NCI-H2171 treated with DMSO at 0.1 percent for 48 hours (cell line): Measurements from ENCODE around the gene TMEM269.
"Not testable (repeated sequence)": the region's sequence is repeated elsewhere in the genome, so short reads cannot be mapped to it uniquely, and the experiment has no call there.

ENCODE experiments used
- DNase-seq: peaks from one replicate; lab custom pipeline; 2025; lab: John Stamatoyannopoulos, UW

The TMEM269 gene

GRCh38 chr1:42776502-42776901, 8.3 kb upstream of the TMEM269 start:
- no peak for DNase-seq

DNA sequence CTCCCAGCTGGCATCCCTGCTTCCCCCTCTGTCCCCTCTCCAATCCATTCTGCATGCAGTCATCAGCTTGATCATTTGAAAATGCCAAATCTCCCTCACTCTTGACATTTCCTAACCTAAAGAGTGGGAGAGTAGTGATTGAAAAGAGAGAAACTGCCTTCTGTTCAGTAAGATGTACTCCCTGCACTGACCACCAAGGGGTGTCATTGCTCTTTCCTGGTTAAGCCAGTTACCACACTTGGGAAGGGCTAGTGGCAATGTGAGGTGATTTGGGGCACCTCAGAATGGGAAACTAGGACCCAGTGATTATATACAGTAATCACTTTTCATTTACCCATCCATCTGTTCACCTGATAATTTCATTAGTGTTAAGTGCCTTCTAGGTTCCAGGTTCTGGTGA, 6.9 kb upstream of the TMEM269 start:
- DNase-seq, result peak; percentile 30

DNA sequence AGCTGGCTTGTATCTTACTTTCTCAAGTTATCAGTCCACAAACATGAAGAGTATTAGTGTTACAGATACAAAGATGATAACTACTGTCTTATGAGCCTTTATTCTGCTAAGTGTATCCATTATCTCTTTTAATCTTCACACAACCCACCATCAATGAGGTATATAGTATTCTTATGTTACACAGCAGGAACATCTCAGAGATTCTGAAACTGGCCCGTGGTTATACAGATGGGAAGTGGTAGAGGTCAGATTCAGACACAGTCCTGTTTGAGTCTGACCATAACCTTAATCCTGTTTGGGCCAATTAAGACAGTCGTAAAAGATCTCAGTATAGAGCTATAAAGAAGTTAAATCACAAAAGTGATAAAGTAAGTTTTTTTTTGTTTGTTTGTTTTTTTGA, 5.1 kb upstream of the TMEM269 start:
- no peak for DNase-seq

DNA sequence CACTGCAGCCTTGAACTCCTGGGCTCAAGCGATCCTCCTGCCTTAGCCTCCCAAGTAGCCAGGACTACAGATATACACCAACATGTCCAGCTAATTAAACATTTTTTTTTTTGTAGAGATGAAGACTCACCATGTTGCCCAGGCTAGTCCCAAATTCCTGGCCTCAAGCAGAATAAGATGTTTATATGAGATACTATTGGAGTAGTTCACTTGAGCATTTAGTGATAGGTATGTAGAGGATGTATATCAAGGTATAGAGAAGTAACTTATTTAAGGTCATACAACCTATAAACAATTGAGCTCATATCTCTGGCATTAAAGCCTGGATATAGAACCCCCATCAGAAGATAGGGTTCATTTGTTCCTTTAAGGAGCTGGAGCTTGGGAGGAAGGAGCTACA, 4.6 kb upstream of the TMEM269 start:
- no peak for DNase-seq

DNA sequence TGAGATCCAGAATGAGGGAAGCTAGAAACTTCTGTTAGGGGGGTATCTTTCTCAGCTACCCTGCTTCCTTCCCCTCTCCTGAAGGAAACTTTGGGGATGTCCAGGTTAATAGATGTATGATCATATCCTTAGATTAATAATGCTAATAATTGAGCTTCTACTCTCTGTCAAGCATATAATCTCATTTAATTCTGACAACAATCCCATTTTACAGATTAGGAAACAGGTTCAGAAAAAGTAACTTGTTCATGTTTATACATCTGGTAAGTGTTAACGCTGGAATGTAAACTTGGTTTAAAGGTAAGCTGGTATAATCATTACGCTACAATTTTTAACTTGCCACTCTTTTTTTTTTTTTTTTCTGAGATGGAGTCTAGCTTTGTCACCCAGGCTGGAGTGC, 1.7 kb upstream of the TMEM269 start:
- DNase-seq, result no peak

DNA sequence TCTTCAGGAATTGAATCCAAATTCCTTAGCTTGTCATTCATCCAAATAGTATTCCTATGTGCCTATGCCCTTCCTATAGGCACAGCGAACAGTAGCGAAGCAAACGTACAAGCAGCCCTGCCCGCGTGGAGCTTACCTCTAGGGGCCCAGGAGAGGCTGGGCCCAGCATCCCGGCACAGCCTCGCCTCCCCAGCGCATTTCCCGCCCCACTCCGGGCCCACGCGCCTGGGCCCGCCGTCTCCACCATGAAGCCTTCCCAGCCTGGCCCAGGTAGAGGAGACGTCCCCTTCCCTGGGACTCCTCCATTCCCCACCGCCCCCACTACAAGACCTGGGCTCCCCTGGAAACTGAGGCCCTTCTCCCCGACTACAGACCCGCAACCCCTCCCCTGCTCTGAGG, 245 bp upstream of the TMEM269 start:
- no peak for DNase-seq

- DNase-seq, result no peak
Measured at GRCh38 chr1:42786097-42786496, 1.3 kb downstream of the TMEM269 start.

DNA sequence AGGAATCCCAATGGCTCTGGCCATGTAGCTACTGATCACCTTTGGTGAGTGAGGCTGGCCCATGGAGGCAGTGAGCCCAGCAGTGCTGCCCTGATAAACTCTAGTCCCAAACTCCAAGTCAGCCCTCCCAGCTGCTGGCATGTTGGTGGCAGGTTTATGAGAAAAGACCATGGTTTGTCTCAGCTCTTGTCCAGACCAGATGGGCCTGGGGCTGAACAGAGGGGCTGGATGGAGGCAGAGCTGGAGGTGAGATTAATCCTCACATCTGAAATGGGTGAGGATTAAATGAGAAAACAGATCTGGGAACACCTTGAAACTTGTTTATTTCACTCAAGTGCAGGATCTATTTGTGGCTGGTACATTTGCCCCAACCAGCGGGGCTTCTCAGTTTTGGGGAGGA, 3.2 kb downstream of the TMEM269 start:
- DNase-seq, result no peak

- no peak for DNase-seq
Measured at GRCh38 chr1:42793824-42794223, 9.0 kb downstream of the TMEM269 start.

DNA sequence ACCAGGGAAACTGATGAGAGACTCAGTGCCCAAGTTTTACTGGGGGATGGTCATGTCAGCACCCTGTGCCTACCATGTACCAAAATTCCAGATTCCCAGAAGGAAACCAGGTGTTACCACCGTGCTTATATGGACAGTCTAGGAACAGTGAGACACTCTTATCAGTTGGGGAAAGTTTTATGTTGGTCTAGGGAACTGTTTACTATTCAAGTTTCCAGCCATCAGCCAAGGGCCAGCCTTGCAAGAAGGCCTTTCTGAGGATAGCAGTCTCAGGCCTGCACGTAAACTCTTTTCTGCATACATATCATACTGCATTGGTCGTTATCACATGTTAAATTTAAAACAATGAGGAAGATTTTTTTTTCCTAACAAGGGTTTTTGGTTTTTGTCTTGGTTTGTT, 12.6 kb downstream of the TMEM269 start:
- no peak for DNase-seq

DNA sequence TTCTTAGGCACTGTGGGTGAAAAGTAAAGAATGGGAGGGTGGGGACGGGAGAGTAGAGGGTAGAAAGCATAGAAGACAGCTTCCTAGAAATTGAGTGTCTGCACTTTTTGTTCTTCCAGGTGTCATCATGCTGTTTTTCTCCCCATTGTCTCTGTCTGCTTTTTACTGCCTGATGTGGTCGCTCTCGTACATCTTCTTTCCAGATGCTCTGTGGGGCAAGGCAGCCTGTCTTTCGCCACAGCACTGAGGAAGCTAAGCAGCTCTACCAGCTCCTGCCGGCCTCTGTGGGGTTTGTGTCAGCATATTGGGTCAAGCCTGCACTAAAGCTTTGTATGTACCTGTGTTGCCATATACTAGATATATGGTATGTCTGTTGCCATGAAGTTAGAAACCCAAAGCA, 13.2 kb downstream of the TMEM269 start:
- no peak for DNase-seq

DNA sequence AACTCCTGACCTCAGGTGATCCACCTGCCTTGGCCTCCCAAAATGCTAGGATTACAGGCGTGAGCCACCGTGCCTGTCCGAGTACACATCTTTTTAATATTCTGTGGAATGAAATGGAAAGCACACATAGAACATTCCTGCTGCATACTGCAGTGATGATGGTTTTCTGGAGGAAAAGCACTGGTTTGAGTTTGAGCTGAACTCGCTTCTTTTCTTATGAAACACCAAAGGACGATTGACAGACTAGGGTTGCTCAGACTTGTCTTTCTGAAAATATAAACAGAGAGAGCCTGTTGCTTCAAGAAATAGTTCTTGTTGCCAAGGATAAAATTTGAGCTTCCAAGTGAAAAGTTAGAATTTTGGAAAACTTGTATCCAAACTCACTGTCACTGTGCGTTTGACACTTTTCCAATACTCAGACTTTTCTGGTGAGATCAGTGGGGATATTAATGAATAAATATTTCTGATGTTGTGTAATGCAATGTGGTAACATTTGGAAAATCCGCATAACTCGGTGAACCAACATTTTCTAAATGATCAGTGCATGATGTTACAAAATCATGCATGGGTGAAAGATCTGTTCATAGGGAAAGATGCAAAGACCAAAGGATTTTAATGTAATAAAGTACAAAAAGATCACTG, 17.2 kb downstream of the TMEM269 start:
- DNase-seq, result no peak

GRCh38 chr1:42806171-42806570, 21.4 kb downstream of the TMEM269 start:
- DNase-seq, result peak; percentile 25

DNA sequence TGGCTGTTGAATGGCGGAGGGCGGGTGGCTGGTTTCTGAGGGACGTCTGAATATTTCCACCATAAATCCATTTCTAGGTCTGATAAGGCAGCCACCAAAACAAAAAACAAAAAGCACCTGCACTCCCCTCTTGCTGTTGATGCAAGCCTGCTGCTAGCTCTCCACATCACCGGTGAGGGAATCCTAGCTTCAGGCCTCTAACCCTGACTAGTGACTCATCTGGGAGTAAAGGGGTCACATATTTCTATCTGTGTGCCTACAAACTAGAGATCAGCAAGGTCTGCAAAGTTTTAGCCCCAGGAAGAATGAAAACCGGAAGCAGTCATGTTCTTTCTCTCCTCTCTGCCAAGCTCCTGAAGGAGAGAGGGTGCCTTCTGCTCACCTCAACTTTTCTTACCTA, 21.8 kb downstream of the TMEM269 start:
- DNase-seq, result peak; percentile 32

DNA sequence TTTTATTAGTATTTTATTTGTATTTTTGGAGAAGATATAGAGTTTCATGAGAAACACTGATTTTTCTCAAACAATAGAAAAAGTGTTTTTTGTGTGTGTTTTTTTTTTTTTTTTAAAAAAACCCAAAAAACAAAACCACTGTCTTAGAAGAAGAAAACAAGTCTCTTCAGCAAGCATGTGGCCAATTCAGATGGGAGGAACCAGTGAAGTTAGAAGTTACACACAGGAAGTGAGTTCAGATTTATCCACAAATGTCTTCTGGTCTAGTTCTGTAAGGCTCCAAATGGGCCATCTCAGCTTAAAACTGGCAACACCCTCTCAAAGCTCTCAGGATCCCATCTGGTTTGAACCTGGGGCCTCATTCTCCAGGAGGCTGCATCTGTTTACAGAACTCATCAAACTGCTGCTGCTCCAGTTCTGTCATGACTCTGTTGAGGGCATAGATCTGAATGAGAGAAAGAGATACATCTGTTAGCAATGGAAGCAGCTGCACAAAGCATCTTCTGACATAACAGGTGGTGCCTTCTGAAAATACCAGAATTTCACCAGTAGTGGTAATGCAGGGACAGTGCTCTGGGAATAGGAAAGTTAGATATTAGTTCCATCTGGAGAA, 22.4 kb downstream of the TMEM269 start:
- peak; percentile 95 for DNase-seq

DNA sequence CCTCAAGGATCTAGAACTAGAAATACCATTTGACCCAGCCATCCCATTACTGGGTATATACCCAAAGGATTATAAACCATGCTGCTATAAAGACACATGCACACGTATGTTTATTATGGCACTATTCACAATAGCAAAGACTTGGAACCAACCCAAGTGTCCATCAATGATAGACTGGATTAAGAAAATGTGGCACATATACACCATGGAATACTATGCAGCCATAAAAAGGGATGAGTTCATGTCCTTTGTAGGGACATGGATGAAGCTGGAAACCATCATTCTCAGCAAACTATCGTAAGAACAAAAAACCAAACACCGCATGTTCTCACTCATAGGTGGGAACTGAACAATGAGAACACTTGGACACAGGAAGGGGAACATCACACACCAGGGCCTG, 30.0 kb downstream of the TMEM269 start:
- not testable (repeated sequence) for DNase-seq

- peak; percentile 43 for DNase-seq
Measured at GRCh38 chr1:42815941-42816584, 31.3 kb downstream of the TMEM269 start.

DNA sequence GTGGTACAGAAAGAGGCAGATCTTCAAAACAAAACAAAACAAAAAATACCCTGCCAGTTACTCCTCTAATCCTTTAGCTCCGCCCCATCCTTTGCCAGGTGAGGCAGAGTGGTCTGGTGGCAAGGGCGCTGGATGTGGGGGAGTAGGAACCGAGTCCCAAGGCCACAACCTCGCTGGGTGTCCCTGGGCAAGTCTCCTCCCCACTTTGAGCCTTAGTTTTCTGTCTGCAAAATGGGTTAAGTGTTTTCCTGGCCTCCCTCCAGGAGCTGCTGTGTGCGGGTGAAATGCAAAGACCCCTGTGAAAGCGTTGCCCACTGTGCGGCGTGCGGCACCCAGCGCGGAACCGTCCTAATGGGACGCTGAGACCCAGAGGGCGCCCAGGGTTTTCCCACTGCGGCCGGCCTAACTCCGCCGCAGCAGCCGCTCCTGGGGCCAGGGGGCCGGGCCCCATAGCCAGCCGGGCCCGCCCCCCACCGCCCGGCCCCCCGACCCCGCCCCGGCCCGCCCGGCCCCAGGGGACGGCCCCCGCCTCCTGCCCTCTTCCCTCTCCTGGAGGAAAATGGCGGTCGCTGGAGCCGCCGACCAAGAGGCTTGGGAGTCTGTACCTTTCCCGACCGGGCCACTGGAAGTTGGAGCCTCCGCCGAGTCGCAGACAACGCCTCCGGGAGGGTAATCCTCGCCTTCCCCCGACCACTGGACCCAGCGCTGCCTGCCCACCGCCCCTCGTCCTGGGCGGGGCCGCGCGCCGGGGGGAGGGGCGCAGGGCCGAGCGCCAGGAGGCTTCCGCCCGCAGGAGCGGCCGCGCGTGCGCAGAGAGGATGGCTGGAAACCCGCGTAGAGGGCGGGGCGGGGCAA, 32.0 kb downstream of the TMEM269 start, which contains the start of the genes ERMAP and SVBP:
Gene ERMAP, plus strand, starts transcription at position 538 of the 855 bp plus-strand sequence. CDS start 13,327 bp downstream, outside the sequence.
Gene SVBP, minus strand, starts transcription at position 813 of the 855 bp plus-strand sequence. CDS start 853 bp downstream, outside the sequence.
- DNase-seq, result peak; percentile 87

GRCh38 chr1:42817440-42817767, 32.6 kb downstream of the TMEM269 start:
- DNase-seq, result no peak

- DNase-seq, result no peak
Measured at GRCh38 chr1:42817976-42818375, 33.2 kb downstream of the TMEM269 start.

DNA sequence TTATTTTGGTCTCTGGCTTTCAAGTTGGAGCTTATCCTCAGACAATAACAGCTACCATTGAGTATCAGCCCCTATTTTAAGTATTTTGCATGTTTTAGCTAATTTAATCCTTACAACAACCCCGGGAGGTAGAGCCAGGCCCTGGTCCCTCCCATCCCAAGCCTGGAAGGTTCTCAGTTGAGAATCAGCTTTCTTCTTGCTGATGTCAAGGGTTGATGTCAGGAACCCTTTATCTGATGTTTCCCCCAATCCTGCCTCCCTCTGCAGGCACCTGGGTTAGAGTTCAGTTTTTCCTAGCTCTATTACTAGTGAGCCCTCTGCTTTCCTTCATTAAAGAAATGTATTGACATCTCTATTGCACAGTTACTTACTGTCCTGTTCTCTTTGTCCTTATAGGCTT, 36.0 kb downstream of the TMEM269 start:
- no peak for DNase-seq

DNA sequence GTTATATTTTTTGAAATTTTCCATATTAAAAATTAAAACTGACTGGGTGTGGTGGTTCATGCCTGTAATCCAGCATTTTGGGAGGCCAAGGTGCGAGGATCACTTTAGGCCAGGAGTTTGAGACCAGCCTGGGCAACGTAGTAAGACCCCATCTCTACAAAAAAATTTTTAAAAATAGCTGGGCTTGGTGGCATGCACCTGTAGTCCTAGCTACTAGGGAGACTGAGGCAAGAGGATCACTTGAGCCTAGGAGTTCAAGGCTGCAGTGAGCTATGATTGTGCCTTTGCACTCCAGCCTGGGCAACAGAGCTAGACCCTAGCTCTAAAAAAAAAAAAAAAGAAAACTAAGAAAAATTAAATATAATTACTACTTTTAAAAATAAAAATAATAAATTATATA, 36.9 kb downstream of the TMEM269 start:
- DNase-seq, result no peak
